ENCODE measurements around the gene PDE6C.

PDE6C gene

DNA sequence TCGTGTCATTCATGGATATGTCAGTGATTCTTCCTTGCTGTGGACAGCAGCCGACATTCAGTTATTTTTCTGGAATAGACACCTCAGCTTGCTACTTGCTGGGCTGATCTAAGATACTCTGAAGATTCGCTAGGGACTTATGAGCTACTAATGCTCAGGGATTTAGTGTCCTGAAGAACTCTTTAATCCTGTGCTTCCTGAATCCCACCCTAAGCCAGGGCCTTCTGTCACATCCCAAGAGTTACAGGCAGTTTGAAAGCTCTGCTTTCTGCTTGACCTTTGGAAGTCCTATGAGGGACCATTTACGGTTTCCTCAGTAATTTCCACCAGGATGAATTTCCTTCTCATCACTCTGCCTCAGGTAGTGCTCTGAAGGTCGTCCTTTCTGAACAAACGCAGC is at the start of gene PDE6C:
Gene PDE6C, plus strand, starts transcription at position 227 of the 400 bp plus-strand sequence. CDS start 189 bp downstream, outside the sequence.
- no peak for DNase-seq (ENCODE audit: low spot score)

DNA sequence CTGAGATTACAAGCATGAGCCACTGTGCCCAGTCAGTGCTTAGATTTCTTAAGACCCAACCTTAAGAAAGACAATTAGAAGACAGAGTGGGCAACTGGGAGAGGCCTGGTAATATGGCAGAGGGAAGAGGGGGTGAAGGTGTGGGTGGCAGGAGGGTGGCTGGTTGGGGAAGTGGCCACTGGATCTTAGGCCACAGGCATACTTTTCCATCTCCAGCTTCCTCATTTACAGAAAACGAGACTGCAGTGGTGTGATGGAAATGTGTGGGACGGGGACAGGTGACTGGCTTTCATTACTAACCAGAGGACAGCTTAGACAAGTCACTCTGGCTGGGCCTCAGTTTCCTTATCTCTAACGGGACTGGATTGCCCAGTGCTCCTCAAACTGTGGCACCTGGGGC is 46.9 kb upstream of the PDE6C start:
- DNase-seq (ENCODE audit: low spot score): no peak

DNA sequence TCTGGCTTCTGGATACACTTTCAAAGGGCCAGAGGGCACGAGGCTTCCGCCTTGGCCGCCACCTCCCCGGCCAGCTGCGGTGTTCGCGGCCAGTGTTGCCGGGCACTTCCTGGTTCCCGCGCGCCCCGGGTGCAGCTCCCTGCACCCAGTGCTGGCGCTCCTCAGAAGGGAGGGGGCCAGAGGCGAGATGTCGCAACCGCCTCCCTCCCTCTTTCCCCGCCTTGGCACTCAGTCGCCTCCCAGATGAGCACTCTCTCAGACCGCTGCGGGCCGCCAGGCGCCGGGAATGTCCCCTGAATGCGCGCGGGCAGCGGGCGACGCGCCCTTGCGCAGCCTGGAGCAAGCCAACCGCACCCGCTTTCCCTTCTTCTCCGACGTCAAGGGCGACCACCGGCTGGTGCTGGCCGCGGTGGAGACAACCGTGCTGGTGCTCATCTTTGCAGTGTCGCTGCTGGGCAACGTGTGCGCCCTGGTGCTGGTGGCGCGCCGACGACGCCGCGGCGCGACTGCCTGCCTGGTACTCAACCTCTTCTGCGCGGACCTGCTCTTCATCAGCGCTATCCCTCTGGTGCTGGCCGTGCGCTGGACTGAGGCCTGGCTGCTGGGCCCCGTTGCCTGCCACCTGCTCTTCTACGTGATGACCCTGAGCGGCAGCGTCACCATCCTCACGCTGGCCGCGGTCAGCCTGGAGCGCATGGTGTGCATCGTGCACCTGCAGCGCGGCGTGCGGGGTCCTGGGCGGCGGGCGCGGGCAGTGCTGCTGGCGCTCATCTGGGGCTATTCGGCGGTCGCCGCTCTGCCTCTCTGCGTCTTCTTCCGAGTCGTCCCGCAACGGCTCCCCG is 45.7 kb upstream of the PDE6C start, which contains the start of gene FFAR4:
Gene FFAR4, plus strand, starts transcription at position 231 of the 842 bp plus-strand sequence. Its CDS starts 56 bp downstream, at position 287.
- DNase-seq (ENCODE audit: low spot score): peak; percentile 42

DNA sequence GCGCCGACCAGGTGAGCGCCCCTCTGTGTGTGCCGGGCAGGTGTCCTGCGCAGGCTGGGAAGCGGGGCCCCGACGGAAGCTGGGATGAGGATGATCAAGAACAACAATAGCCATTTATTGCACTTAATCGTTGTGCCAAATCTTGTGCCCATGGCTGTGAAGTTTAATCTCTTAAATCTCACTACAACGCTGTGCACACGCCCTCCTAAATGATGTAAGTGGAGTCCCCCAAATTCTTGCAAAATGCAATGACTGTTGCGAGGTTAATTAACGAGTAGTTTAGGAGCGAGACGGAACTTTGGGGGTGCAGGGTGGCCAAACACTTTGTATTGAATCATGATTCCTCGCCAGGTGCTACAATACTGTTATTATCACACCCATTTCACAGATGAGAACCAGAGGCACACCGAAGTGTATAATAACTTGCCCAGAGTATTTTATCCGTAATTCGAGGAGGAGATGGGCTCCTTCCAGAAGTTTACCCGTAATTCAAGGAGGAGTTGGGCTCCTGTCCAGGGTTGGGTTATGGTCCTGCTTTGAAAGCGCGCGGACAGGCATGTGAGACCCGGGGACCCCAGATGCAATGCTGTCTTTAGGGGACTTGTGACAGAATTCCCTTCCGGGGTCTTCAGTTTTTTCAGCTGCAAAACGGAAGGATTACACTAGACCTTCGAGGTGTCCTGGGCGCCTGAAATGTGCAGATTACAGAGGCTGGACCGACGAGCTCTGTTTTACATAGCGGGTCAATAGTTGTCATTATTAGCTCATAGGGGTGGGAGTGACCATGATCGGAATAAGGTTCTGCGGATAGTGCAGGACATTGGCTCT is 44.8 kb upstream of the PDE6C start:
- no peak for DNase-seq (ENCODE audit: low spot score)

DNA sequence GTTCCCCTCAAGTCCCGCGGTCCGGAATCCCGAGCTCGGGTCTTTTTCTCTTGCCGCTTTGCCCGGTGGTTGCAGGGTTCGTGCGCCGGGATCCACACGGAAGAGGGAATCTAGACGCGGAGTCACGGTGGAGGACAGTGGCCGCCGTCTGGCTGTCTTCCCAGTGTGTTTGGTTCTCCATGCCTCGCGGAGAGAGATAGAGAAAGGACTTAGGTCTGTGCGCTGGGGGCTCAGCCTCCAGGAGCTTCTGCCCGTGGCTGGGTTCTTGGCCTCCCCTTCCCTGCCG is 44.3 kb upstream of the PDE6C start:
- DNase-seq (ENCODE audit: low spot score): no peak

DNA sequence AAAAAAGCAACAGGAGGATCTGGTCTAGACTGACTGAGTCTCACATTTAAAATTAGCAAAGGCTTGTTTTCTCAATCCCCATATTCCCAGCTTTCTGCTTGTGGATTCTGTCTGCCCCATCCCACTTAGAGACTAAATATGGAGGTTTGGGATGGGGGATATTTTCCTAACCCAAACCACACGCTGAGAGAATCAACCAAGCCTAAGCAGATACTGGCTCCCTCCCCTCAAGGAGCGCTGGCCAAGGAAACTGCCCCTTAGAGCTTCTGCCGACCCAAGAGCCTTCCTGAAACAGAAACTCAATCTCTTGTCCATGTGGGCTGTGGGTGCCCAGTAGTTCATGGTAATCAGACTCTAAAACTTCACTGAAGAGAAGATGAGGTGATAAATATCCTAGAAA is 42.0 kb upstream of the PDE6C start:
- DNase-seq (ENCODE audit: low spot score): no peak

DNA sequence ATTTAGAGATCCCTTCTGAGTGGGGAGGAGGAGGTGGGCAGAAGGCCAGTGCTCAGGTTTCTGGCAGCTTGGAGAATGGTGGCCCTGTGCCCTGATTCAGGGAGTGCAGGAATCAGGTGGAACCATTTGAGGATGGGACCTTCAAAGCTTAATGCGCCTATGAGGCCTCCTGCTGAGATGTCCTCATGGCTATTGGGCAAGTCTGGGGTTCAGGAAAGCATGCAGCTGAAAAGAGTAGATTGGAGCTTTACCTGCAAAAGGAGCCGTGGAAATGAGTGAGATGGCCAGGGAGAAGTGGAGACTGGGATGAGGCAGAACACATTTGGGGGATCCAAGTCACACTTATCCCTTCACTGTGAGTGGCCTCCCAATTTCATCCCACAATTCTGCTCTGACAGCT is 39.7 kb upstream of the PDE6C start:
- DNase-seq (ENCODE audit: low spot score): no peak

DNA sequence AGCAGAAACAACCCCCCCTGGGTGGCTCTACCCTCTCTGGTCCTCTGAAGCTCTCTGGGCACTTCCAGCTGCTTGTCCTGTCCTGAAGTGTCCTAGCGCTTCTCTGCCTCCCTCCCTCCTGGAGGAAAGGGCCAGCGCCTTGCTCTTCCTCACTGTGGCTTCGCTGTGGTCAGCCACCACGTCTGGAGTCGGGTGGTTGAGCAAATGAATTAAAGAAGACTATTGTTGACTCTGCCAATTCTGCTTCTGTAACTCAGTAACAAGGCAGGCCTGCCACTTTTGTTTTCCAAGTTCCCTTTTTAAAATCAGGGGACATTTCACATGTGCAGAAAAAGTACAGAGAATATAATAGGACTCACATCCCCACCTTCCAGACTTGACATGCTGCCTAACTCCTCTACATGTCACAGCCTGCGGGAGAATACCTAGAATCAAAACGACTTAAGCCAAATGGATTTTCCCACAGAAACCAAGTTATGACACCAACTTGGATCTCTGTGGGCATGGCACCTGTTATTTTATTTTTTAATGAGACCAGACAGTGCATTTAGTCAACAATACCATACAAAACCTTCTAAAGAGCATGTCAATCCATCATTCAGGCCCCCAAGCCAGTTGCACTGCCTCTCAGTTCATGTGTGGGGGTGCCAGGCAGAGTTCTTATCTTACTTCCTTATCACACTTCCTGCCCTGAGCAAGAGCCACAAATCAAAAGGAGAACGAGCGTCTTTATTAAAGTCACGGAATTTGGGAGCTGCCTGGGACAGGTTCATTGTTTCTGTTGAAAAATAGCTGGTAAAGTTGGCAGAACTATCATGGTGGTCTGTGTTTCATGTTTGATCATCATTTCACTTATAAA is 39.1 kb upstream of the PDE6C start:
- DNase-seq (ENCODE audit: low spot score): peak; percentile 83

DNA sequence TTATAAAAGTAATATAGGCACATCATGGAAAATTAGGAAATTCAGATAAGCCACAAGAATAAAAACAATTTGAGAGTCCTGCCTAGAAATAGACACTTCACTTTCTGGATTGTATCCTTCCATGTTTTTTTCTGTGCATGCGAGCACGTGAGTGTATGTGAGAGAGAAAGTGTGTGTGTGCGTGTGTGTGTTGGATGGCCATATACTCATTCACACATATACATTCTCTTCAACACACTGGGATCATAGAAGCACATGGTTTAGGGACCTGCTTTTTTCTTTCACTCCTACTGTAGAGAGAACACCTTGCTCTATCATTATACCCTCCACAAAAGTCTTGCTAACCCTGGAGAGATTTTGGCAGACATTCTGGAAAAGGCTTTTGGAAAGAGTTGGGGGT is 38.4 kb upstream of the PDE6C start:
- no peak for DNase-seq (ENCODE audit: low spot score)

DNA sequence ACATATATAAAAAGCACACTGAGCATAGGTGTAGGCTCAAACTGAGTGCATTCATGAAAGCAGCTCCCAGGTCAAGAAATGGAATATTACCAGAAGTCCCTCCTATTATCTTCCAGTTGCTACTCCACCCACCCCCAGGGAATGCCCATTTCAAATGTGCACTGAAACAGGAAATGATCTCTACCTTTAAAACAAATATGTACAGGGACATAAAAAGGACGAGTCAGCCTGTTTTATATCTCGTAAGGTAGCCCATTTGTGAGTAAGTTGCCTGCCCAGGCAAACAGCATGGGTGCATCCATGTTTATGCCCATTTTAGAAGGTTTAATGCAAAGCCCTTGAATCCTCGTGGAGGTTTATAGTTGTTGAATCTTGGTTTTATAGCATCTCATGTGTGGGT is 35.4 kb upstream of the PDE6C start:
- no peak for DNase-seq (ENCODE audit: low spot score)

DNA sequence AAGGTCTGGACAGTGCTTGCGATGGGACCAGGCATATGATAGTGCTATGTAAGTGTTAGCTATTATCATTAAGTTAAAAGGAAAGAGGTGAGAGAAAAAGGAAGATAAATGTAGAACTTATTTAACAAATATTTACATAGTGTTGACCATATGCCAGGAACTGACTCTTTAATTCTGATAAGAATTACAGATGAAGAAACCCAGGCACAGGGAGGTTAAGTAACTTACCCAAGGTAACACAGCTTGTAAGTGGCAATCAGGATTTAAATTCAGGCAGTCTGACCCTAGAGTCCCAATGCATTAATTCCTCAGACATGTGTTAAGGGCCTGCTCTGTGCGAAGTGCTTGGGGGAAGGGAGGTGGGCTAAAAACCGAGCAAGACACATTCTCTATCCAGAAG is 34.8 kb upstream of the PDE6C start:
- DNase-seq (ENCODE audit: low spot score): no peak

DNA sequence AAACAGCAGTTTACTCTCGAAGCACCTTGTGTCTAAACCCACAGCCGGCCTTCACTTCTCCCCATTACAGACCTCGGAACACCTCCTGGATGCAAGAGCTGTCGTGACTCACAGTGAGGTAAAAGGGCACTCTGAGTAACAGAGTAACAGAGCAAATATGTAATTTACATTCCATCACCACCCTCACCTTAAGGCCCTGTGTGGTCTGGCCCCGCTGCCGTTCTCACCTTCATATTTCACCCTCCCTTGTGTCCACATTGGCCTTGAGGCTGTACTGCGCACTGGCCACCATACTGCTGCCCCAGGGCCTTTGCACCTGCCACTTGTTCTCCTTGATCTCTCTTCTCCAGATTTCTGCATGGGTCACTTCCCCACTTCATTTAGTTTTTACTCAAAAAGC is 33.2 kb upstream of the PDE6C start:
- no peak for DNase-seq (ENCODE audit: low spot score)

DNA sequence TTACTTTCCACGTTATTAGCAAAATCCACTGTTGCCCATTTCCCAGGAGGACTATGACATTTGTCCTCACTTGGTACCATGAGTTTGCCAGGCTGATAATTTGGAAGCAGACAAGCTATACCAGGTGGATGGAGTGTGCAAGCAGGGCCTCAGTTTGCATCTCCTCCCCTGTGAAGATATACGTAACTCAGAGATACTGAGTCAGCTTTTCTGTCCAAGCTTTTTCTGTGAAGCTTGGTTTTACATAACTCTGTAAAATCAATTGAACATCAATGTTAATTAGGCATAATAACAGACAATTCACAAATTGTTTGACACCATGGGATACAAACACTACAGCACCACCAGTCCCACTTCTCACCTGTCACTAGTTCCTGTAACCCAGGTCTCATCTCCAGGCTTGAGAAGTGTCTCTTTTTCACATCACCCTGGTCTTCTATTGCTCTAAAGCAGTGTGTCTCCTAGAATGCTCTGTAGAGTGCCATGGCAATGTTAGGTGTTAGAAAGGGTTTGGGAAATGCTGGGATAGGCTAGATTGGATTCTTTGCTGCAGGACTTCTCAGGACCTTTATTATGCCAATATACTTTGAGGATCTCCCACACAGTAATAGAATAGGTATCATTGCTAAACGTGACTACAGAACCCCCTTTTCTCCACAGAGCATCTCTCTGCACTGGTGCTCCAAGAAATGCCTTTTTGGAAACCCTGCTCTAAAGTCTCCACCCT is 32.2 kb upstream of the PDE6C start:
- no peak for DNase-seq (ENCODE audit: low spot score)

DNA sequence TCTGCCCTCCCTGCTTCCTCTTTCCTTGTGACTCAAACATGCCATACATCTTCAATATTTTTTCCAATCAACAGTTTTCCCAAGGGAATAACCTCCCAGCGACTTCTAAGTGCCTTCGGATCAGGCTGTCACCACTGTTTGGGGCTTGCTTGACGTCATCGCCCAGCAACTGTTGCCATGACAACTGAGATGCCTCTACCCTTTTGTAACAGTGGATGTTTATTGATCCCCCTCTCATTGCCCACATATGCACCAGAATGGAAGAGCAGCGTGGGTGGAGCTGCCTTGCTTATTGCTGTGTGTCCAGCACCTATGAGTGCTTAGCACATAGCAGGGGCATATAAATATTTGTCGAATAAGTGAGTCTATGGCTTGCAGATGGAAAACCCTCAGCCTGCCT is 31.5 kb upstream of the PDE6C start:
- DNase-seq (ENCODE audit: low spot score): no peak

DNA sequence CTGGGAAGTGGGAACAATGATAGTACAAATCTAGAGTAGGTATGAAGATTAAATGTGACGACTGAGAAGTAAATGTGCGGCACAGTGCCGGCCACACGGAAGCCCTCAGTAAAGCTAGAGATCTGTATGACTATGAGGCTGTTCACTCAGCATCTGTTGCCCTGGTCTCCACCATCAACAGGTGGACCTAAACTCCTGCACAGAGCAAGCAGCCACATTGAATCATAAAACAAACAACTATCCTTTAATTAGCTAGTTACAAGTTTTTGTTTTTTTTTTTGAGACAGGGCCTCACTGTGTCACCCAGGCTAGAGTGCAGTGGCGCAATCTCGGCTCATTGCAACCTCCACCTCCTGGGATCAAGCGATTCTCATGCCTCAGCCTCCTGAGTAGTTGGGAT is 27.9 kb upstream of the PDE6C start:
- no peak for DNase-seq (ENCODE audit: low spot score)

DNA sequence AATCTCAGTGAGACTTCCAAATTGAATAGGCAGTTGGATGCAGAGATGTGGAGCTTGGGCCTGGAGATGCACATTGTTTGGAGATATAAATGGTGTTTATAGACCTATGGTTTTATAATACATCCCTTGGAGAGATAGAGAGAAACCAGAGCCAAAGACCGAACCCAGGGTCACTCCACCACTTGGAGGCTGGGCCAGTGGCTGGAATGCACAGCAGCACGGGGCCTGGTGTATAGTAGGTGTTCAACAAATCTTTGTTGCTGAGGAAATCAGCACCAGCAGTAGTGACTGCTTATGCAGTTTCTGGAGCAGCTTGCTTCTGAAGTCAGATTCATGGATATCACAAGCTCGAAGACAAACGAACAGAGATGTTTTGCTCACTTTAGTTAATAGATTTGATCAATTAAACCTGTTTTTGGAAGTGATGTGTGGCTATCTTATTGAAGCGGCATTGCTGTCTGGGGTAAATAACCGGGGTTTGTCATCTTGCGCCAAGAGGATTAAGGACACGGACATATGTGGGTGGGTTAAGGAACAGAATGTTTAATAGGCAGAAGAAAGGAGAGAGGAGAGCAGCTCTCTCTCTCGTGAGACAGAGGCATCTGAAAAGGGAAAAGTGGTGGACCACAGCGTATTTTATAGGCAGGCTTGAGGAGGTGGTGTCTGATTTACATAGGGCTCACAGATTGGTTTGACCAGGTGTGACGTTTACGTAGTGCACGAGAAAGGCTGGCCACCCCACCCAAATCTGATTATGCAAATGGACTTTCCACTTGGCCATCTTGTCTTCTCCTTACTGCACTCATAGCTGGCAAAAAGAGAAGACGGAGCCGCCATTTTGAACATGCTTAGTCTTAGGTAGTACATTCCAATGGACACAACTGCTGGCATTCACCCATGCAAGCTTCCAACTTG is 22.4 kb upstream of the PDE6C start:
- DNase-seq (ENCODE audit: low spot score): no peak

DNA sequence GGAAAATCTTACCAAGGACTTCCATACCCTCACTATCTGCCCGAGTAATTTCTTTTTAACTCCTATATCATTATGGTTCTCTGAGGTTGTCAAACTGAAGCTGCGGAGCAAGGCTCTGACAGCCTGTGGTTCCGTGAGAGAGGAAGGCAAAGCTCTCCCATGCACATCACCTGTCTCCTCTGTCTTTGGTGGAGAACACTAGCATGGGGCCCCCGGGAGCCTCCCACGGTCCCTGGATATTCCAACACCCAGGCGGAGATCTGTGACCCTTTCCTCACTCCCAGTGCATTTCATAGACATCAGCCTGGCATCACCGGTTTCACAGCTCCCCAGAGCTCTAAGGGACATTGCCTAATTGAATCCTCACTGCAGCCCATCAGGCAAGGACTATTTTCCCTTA is 21.7 kb upstream of the PDE6C start:
- no peak for DNase-seq (ENCODE audit: low spot score)

DNA sequence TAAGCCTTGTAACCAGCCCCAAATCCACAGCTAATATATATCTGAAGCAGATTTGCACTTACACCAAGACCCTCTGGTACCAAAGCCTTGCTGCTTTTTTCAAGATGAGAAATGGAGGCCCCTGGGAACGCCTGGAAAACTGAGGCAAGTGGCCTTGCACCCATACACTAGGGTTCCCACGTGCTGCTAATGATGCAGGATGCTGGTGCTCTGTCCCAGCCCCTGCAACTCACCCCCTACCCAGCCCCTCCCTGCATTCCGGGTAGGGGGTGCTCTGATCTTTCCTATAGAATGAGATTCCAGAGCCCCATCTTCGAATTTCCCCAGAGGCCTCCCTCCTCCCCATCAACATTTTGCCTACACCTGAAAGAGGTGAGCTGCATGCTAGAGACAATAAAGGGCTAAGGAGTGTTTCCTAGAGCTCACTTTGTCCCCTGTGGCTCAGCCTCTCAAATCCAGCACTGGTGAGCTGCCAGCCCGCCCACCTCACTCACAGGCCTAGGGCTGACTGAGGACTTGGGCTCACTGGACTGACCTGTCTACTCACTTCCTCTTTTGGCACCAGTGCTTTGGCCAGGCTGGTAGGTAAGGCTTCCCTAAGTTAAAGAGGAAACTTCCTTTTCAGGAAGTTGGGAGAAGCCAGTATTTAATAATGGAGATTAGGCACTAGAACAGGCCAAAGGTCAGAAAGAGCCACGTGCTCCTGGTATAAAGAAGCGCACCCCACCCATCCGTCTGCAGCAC is 21.1 kb upstream of the PDE6C start:
- DNase-seq (ENCODE audit: low spot score): no peak

DNA sequence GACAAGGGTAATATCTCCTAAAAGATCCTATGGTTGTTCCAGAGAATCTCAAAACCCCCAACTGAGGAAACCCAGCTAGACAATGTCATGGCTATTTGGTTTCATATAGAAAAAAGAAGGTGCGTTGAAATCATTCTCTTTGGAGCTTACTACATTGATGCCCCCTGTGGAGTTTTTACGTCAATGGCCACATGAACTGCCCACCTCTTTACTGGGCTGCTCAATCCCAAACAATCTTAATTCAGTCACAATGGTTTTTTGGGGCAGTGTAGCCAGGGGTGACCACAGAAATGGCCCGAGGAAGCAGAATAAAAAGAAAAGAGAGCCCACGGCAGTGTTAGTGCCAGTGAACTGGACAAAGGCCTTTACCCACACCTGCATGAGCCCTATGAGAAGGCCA is 19.1 kb upstream of the PDE6C start:
- no peak for DNase-seq (ENCODE audit: low spot score)

DNA sequence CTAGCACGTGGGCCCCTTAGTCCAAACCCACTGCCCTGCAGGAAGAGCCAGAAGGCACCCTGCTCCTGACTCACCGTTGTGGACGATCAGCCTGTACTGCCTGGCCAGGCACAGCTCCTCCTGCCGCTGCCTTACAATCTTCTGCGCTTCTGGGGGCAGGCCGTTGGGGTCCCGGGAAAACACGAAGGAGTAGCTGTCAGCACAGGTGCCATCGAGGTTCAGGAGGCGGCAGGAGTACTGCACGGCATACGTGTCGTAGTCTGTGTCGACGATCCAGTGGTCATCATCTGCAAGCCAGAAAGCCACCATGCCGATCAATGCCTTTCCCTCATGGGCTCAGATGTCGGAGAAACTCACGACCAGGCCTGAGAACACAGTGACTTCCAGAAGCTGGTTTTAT is 18.6 kb upstream of the PDE6C start:
- DNase-seq (ENCODE audit: low spot score): no peak
